GM23338 (cell line): ENCODE data around the gene AKNAD1. TPM values are rescaled to one million over a fixed set of nuclear protein-coding genes. Genes with fewer than 3 reads are reported as not detected.

ENCODE experiments used
- ATAC-seq: fragments of 200-7000 bp; cut with Tn5 transposase; 3 replicates; pipeline ENCODE4 v1.9.1; 2020
- DNase-seq: peaks from one replicate; pipeline ENCODE4 v3.0.0-alpha.2; 2015; ENCODE audit warnings: low spot score
- H2AFZ ChIP-seq: fragments of 200-600 bp; sonication (generic); 2 replicates; pipeline ENCODE4 v1.8.0; 2016; ENCODE audit warnings: antibody characterized with exemption, mild to moderate bottlenecking, moderate library complexity
- H3F3A ChIP-seq: fragments of 200-600 bp; sonication (generic); replicated peaks from 2 replicates; pipeline ENCODE4 v1.8.0; 2017; ENCODE audit warnings: antibody characterized with exemption, mixed run types, low read depth
- H3K27ac ChIP-seq: fragments of 200-600 bp; sonication (generic); 2 replicates; pipeline ENCODE4 v1.6.1; 2016; ENCODE audit warnings: low read depth
- H3K27me3 ChIP-seq: fragments of 200-600 bp; sonication (generic); 2 replicates; pipeline ENCODE4 v1.8.0; 2016; ENCODE audit warnings: mild to moderate bottlenecking, mixed run types, moderate library complexity; ENCODE audit not compliant: insufficient read depth
- H3K36me3 ChIP-seq: fragments of 200-600 bp; sonication (generic); 2 replicates; pipeline ENCODE4 v1.8.0; 2016; ENCODE audit warnings: mild to moderate bottlenecking; ENCODE audit not compliant: insufficient read depth
- H3K4me1 ChIP-seq: fragments of 200-600 bp; sonication (generic); 2 replicates; pipeline ENCODE4 v1.8.0; 2016; ENCODE audit warnings: mild to moderate bottlenecking, moderate library complexity; ENCODE audit not compliant: insufficient read depth
- H3K4me2 ChIP-seq: fragments of 200-600 bp; sonication (generic); 2 replicates; pipeline ENCODE4 v1.7.1; 2017; ENCODE audit warnings: mixed run types
- H3K4me3 ChIP-seq: fragments of 200-600 bp; sonication (generic); 2 replicates; pipeline ENCODE4 v1.6.1; 2016; ENCODE audit warnings: mixed run types
- H3K79me2 ChIP-seq: fragments of 200-600 bp; sonication (generic); replicated peaks from 2 replicates; pipeline ENCODE4 v1.8.0; 2017; ENCODE audit warnings: mild to moderate bottlenecking; ENCODE audit not compliant: insufficient read depth
- H3K9me2 ChIP-seq: fragments of 200-600 bp; sonication (generic); 2 replicates; pipeline ENCODE4 v1.8.0; 2017; ENCODE audit not compliant: insufficient read depth
- H4K20me1 ChIP-seq: fragments of 200-600 bp; sonication (generic); replicated peaks from 2 replicates; pipeline ENCODE4 v1.8.0; 2017; ENCODE audit warnings: mild to moderate bottlenecking; ENCODE audit not compliant: insufficient read depth
- H3K27ac Mint-ChIP-seq: 2 replicates; pipeline ENCODE4 v1.8.0; 2020; ENCODE audit warnings: inconsistent platforms, mild to moderate bottlenecking, moderate library complexity, mixed read lengths
- H3K27me3 Mint-ChIP-seq: 3 replicates; pipeline ENCODE4 v1.8.0; 2022; ENCODE audit warnings: low read depth, mild to moderate bottlenecking, moderate library complexity, mixed read lengths, inconsistent platforms; ENCODE audit not compliant: insufficient read depth, poor library complexity
- H3K36me3 Mint-ChIP-seq: 3 replicates; pipeline ENCODE4 v1.8.0; 2021; ENCODE audit warnings: low read depth, mild to moderate bottlenecking, inconsistent platforms, moderate library complexity, mixed read lengths
- H3K4me1 Mint-ChIP-seq: 3 replicates; pipeline ENCODE4 v1.8.0; 2020; ENCODE audit warnings: mild to moderate bottlenecking, inconsistent platforms, mixed read lengths
- H3K4me3 Mint-ChIP-seq: 3 replicates; pipeline ENCODE4 v1.8.0; 2021; ENCODE audit warnings: moderate library complexity, mild to moderate bottlenecking, inconsistent platforms, mixed read lengths
- H3K9me3 Mint-ChIP-seq: 3 replicates; pipeline ENCODE4 v1.8.0; 2020; ENCODE audit warnings: moderate library complexity, mild to moderate bottlenecking, inconsistent platforms, mixed read lengths
- CREB1 ChIP-seq: fragments of 250-450 bp; sonication (Bioruptor Pico); IDR thresholded peaks from 2 replicates; pipeline ENCODE4 v1.5.0; 2020; ENCODE audit warnings: low read depth, mild to moderate bottlenecking, moderate library complexity
- CTCF ChIP-seq, 2 experiments: fragments of 200-600 bp in 1 of 2; sonication (generic) in 1 of 2; conservative IDR thresholded peaks; 2 replicates each; pipeline versions ENCODE4 v1.5.1 to v1.6.1; 2016 to 2017; ENCODE audit warnings: antibody characterized with exemption in 2 of 2, low read depth in 2 of 2, mild to moderate bottlenecking in 2 of 2, moderate library complexity in 1 of 2
- ETS1 ChIP-seq: IDR thresholded peaks from 2 replicates; pipeline ENCODE4 v1.6.1; 2016; ENCODE audit warnings: antibody characterized with exemption
- EZH2 ChIP-seq: fragments of 200-600 bp; sonication (generic); IDR thresholded peaks from one replicate; pipeline ENCODE4 v1.8.0; 2017; ENCODE audit warnings: antibody characterized with exemption, mild to moderate bottlenecking, low read depth; ENCODE audit not compliant: unreplicated experiment
- EZH2phosphoT487 ChIP-seq: fragments of 200-600 bp; sonication (generic); IDR thresholded peaks from one replicate; pipeline ENCODE4 v1.8.1; 2018; ENCODE audit warnings: antibody characterized with exemption; ENCODE audit not compliant: unreplicated experiment
- NANOG ChIP-seq: IDR thresholded peaks from 2 replicates; pipeline ENCODE4 v1.6.1; 2016; ENCODE audit warnings: antibody characterized with exemption, borderline replicate concordance
- POLR2AphosphoS5 ChIP-seq: IDR thresholded peaks from 2 replicates; pipeline ENCODE4 v1.6.1; 2016; ENCODE audit warnings: antibody characterized with exemption, low read depth
- REST ChIP-seq: IDR thresholded peaks from one replicate; pipeline ENCODE4 v1.6.1; 2018; ENCODE audit warnings: antibody characterized with exemption; ENCODE audit not compliant: unreplicated experiment
- STAT1 ChIP-seq: IDR thresholded peaks from one replicate; pipeline ENCODE4 v1.6.1; 2016; ENCODE audit warnings: antibody characterized with exemption; ENCODE audit not compliant: unreplicated experiment
- ZNF114 ChIP-seq: fragments of 250-450 bp; sonication (Bioruptor Pico); IDR thresholded peaks from 2 replicates; pipeline ENCODE4 v1.5.0; 2020; ENCODE audit warnings: mild to moderate bottlenecking, moderate library complexity
- ZNF331 ChIP-seq: fragments of 250-450 bp; sonication (Bioruptor Pico); IDR thresholded peaks from 2 replicates; pipeline ENCODE4 v1.5.0; 2020; ENCODE audit warnings: low read depth, mild to moderate bottlenecking, moderate library complexity
- polyA plus RNA-seq: library from polyadenylated mRNA; unstranded; fragments of >200 nt; fragmentation: Nextera tagmentation; extraction: Ambion mirVana; gene quantifications from 2 replicates; pipeline ENCODE4 v1.2.1, GENCODE V29; 2016
- total RNA-seq: library from RNA; depleted of rRNA; stranded (reverse); fragments of >200 nt; shearing (Covaris generic); gene quantifications from 2 replicates; pipeline ENCODE4 v1.2.3, GENCODE V29; 2014

Gene AKNAD1
- total and polyA plus RNA-seq, 2 experiments from 2014 or later: not detected

- TF ChIP-seq ETS1: no peak
- TF ChIP-seq POLR2AphosphoS5: no peak
- no peak for TF ChIP-seq STAT1
- no peak for TF ChIP-seq ZNF114 (CRISPR knock-in tag)
- TF ChIP-seq EZH2phosphoT487: no peak
- no peak for TF ChIP-seq NANOG
Observed at GRCh38 chr1:108824051-108824450, 32.8 kb downstream of the AKNAD1 start (continued).

- no peaks in the 10 kb centered on the region for H3K79me2 ChIP-seq
- H3K27ac Mint-ChIP-seq: no peak overlapping the region
- H3K27me3 ChIP-seq: no peaks in the 10 kb centered on the region
- no peaks in the 10 kb centered on the region for H3K9me3 Mint-ChIP-seq
- peaks cover 2% of the 10 kb centered on the region for H3K27me3 Mint-ChIP-seq
- no peaks in the 10 kb centered on the region for H3F3A ChIP-seq
- H3K4me1 Mint-ChIP-seq: peaks cover 5% of the 10 kb centered on the region; the same call in 1 of the 3 replicates
- no peaks in the 10 kb centered on the region for H4K20me1 ChIP-seq
- no peak overlapping the region for H3K27ac ChIP-seq
- no peaks in the 10 kb centered on the region for H3K4me1 ChIP-seq
- H3K4me3 ChIP-seq: no peak overlapping the region
- H3K36me3 ChIP-seq: no peaks in the 10 kb centered on the region
- H3K36me3 Mint-ChIP-seq: no peaks in the 10 kb centered on the region
- no peak overlapping the region for H2AFZ ChIP-seq
- ATAC-seq (no peak), DNase-seq (no peak)
- H3K9me2 ChIP-seq: no peaks in the 10 kb centered on the region; the same call in 1 of the 2 replicates
- no peak overlapping the region for H3K4me3 Mint-ChIP-seq
- no peak overlapping the region for H3K4me2 ChIP-seq
- TF ChIP-seq NANOG (no peak), CREB1 (no peak), EZH2 (no peak), STAT1 (no peak), ETS1 (no peak), EZH2phosphoT487 (no peak), CTCF (conservative IDR thresholded peaks at IDR 0.05; ENCODE audit: low read depth in 2 of 2) (no peak), ZNF331 (CRISPR knock-in tag) (no peak), ZNF114 (CRISPR knock-in tag) (no peak), REST (no peak), POLR2AphosphoS5 (no peak)
Observed at GRCh38 chr1:108823632-108824031, 33.3 kb downstream of the AKNAD1 start.
